ENCODE results near the gene LEPROT.

LEPROT gene

DNA sequence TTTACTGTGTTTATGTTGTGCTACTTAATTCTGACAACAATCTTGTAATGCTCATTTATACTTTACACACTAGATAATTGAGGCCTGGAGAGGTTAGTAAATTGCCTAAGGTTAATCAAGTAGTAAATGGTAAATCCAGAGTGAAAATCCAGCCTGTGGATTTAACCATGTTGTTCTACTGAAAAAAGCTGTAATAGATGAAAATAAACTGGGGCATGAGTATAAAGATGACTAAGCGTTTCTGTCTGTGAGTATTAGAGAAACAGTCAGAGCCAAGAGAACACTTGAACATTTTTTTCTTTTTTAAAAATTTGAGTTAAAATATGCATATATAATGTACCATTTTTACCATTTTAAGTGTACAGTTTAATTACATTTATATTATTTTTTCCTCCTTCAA is 47.9 kb upstream of the LEPROT start:
- Histone ChIP-seq H3K9me3 (ENCODE audit: control insufficient read depth, insufficient read depth, low read depth, low read length) (no peaks in the 10 kb centered on the region), H3K4me1 (ENCODE audit: control insufficient read depth, insufficient read depth, low read length) (no peaks in the 10 kb centered on the region), H3K27ac (ENCODE audit: extremely low read depth, low read depth, low read length) (no peak overlapping the region), H3K36me3 (ENCODE audit: control insufficient read depth in 2 of 2, insufficient read depth in 1 of 2, low read length in 2 of 2) (no peaks in the 10 kb centered on the region), H3K4me3 (ENCODE audit: low read depth, low read length) (no peak overlapping the region)
- TF ChIP-seq ZBTB17 (tag by site-specific recombination; IDR thresholded peaks at IDR 0.05) = no peak
- no peak for TF ChIP-seq ZNF341 (tag by site-specific recombination; IDR thresholded peaks at IDR 0.05; ENCODE audit: low read depth)
- TF ChIP-seq RBAK (tag by site-specific recombination; IDR thresholded peaks at IDR 0.05) = no peak
- no peak for TF ChIP-seq SCRT1 (tag by site-specific recombination; IDR thresholded peaks at IDR 0.05; ENCODE audit: borderline replicate concordance)
- TF ChIP-seq, protein P1, sequence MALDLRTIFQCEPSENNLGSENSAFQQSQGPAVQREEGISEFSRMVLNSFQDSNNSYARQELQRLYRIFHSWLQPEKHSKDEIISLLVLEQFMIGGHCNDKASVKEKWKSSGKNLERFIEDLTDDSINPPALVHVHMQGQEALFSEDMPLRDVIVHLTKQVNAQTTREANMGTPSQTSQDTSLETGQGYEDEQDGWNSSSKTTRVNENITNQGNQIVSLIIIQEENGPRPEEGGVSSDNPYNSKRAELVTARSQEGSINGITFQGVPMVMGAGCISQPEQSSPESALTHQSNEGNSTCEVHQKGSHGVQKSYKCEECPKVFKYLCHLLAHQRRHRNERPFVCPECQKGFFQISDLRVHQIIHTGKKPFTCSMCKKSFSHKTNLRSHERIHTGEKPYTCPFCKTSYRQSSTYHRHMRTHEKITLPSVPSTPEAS (tag by site-specific recombination; IDR thresholded peaks at IDR 0.05) = no peak
- TF ChIP-seq REPIN1 (tag by site-specific recombination; IDR thresholded peaks at IDR 0.05; ENCODE audit: low read depth) = no peak
- no peak for TF ChIP-seq SALL2 (tag by site-specific recombination; IDR thresholded peaks at IDR 0.05; ENCODE audit: borderline replicate concordance)
- no peak for TF ChIP-seq ZNF623 (tag by site-specific recombination; IDR thresholded peaks at IDR 0.05)
- TF ChIP-seq, protein P2, sequence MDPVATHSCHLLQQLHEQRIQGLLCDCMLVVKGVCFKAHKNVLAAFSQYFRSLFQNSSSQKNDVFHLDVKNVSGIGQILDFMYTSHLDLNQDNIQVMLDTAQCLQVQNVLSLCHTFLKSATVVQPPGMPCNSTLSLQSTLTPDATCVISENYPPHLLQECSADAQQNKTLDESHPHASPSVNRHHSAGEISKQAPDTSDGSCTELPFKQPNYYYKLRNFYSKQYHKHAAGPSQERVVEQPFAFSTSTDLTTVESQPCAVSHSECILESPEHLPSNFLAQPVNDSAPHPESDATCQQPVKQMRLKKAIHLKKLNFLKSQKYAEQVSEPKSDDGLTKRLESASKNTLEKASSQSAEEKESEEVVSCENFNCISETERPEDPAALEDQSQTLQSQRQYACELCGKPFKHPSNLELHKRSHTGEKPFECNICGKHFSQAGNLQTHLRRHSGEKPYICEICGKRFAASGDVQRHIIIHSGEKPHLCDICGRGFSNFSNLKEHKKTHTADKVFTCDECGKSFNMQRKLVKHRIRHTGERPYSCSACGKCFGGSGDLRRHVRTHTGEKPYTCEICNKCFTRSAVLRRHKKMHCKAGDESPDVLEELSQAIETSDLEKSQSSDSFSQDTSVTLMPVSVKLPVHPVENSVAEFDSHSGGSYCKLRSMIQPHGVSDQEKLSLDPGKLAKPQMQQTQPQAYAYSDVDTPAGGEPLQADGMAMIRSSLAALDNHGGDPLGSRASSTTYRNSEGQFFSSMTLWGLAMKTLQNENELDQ (tag by site-specific recombination; IDR thresholded peaks at IDR 0.05; ENCODE audit: low read depth) = no peak
- TF ChIP-seq ZNF621 (tag by site-specific recombination; IDR thresholded peaks at IDR 0.05) = no peak
- TF ChIP-seq, protein P3, sequence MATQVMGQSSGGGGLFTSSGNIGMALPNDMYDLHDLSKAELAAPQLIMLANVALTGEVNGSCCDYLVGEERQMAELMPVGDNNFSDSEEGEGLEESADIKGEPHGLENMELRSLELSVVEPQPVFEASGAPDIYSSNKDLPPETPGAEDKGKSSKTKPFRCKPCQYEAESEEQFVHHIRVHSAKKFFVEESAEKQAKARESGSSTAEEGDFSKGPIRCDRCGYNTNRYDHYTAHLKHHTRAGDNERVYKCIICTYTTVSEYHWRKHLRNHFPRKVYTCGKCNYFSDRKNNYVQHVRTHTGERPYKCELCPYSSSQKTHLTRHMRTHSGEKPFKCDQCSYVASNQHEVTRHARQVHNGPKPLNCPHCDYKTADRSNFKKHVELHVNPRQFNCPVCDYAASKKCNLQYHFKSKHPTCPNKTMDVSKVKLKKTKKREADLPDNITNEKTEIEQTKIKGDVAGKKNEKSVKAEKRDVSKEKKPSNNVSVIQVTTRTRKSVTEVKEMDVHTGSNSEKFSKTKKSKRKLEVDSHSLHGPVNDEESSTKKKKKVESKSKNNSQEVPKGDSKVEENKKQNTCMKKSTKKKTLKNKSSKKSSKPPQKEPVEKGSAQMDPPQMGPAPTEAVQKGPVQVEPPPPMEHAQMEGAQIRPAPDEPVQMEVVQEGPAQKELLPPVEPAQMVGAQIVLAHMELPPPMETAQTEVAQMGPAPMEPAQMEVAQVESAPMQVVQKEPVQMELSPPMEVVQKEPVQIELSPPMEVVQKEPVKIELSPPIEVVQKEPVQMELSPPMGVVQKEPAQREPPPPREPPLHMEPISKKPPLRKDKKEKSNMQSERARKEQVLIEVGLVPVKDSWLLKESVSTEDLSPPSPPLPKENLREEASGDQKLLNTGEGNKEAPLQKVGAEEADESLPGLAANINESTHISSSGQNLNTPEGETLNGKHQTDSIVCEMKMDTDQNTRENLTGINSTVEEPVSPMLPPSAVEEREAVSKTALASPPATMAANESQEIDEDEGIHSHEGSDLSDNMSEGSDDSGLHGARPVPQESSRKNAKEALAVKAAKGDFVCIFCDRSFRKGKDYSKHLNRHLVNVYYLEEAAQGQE (tag by site-specific recombination; IDR thresholded peaks at IDR 0.05) = no peak
- no peak for TF ChIP-seq HOXA7 (CRISPR knock-in tag; IDR thresholded peaks at IDR 0.05; ENCODE audit: borderline replicate concordance)
- TF ChIP-seq ZSCAN30 (tag by site-specific recombination; IDR thresholded peaks at IDR 0.05) = no peak
- TF ChIP-seq, protein P4, sequence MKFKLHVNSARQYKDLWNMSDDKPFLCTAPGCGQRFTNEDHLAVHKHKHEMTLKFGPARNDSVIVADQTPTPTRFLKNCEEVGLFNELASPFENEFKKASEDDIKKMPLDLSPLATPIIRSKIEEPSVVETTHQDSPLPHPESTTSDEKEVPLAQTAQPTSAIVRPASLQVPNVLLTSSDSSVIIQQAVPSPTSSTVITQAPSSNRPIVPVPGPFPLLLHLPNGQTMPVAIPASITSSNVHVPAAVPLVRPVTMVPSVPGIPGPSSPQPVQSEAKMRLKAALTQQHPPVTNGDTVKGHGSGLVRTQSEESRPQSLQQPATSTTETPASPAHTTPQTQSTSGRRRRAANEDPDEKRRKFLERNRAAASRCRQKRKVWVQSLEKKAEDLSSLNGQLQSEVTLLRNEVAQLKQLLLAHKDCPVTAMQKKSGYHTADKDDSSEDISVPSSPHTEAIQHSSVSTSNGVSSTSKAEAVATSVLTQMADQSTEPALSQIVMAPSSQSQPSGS (tag by site-specific recombination; IDR thresholded peaks at IDR 0.05; ENCODE audit: low read depth) = no peak
- no peak for TF ChIP-seq ZNF394 (tag by site-specific recombination; IDR thresholded peaks at IDR 0.05; ENCODE audit: borderline replicate concordance)
- TF ChIP-seq ZNF157 (tag by site-specific recombination; IDR thresholded peaks at IDR 0.05) = no peak
- no peak for TF ChIP-seq ZNF140 (tag by site-specific recombination; IDR thresholded peaks at IDR 0.05)
- no peak for TF ChIP-seq ZNF133 (tag by site-specific recombination; IDR thresholded peaks at IDR 0.05)
- TF ChIP-seq, protein P5, sequence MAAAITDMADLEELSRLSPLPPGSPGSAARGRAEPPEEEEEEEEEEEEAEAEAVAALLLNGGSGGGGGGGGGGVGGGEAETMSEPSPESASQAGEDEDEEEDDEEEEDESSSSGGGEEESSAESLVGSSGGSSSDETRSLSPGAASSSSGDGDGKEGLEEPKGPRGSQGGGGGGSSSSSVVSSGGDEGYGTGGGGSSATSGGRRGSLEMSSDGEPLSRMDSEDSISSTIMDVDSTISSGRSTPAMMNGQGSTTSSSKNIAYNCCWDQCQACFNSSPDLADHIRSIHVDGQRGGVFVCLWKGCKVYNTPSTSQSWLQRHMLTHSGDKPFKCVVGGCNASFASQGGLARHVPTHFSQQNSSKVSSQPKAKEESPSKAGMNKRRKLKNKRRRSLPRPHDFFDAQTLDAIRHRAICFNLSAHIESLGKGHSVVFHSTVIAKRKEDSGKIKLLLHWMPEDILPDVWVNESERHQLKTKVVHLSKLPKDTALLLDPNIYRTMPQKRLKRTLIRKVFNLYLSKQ (tag by site-specific recombination; IDR thresholded peaks at IDR 0.05; ENCODE audit: borderline replicate concordance) = no peak
- ChIA-PET POLR2A (no interaction called here), CTCF (interaction anchor here (0.6 kb wide), 1 partner anchor 136 kb away, joined by 3 read pairs; no protein-coding TSS in a partner anchor)

Measured in HEK293 (cell line).